Measurements from ENCODE around the gene SLC9A9.
"Not testable (repeated sequence)": the region's sequence is repeated elsewhere in the genome, so short reads cannot be mapped to it uniquely, and the experiment has no call there.

Gene SLC9A9

DNA sequence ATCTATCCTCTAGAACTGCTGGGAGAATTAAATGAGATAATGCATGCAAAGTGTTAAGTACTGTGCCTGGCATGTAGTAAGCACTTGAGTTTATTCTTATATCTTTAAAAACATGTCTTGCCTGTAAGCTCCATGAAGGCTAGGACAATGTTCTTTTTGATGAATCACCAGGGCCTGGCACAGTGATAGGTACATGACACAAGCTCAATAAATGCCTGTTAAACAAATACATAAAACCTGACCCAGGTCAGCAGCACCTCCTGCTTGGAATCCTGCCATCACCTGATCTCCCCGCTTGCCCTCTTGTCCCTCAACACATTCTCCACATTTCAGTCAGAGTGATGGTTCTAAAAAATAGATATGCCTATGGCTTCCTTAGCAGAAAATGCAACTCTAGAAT, 541.9 kb downstream of the SLC9A9 start:
- no peak for DNase-seq

DNA sequence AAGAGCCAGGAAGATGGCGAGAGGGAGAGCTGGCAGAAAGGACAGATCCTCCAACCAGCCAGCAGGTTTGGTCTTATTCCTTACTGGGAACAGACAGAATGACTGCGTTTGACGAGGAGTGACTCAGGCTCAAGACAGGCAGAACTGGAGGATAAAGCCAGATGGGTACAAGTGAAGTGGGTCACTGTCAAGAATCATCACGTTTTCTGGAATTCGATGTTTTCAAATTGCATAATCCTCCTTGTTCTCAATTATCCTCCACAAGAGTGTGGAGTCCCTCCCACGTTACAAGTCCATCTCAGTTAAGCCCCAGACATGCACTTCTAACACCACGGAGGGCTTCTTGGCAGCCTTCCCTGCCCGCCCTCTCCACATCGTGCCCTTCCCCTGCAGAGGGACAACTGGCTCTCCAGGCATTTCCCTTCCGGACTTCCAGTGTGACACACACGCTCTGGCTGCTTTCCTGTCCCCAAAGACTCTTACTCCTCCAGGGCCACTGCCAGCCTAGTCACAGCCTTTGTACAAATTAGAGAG, 545.6 kb downstream of the SLC9A9 start:
- DNase-seq, result no peak

DNA sequence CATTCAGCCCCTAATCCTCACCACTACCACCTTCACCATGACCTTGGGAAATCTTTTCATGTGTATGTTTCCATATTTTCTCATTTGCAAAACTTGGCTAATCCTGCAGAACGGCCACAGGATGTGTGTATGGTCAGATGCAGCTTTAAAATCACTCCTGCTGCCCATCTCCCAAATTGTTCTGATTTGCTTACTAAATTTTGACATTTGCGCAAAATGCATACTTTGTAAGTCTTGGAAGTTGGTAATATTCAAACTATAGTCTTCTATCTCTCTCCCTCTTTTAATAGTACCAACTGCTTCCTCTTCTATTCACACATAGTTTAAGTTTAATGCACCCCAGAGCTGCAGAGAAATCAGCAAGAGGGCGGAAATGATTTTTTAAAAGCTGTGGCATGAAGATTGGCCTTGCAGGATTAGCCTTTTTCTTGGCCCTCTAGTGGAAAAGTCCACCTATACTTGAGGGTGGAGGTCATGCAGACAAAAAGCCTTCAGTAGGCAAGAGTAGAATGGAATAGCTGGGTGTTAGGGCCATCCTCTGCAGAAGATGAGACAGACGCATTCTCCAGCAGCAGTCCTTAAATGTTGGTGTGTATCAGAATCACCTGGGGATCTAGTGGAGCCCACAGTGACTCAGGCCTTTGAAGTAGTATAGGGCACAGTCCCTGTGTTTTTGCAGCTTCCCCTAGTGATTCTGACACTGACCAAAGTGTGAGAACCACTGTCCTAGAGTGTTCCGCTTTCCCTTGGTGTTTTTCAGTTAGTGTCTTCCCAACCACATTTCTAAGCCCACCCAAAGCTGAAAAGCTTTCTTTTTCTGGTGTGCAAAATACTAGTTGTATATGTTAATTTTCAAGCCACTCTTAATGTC, 547.0 kb downstream of the SLC9A9 start:
- DNase-seq, result no peak

DNA sequence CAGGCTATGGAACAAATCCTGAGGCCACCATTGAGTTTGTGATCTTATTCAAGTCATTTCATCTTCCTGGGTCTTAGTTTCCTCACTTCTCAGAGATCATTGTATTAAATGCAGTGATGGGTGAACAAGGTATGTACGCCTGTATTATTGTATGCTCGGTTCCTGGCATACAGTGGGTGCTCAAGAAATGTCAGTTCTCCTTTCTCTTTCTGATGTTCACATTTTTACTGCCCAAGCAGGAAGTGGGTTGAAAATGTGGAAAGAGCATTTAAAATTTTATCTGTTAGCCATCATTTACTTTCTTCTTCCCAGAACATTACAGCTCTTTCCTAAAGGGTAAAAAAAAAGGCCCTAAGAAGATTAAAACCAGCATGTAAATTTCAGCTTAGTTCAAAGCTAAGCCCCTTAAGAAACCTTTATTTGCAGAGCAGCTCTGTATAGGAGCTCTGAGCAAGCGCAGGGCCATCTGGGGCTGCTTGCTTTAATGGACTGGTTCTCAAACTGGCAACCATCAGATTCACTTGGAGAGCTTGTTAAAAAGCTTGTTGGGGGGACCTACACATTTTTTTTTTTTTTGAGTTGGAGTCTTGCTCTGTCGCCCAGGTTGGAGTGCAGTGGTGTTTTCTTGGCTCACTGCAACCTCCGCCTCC, 549.3 kb downstream of the SLC9A9 start:
- no peak for DNase-seq

DNA sequence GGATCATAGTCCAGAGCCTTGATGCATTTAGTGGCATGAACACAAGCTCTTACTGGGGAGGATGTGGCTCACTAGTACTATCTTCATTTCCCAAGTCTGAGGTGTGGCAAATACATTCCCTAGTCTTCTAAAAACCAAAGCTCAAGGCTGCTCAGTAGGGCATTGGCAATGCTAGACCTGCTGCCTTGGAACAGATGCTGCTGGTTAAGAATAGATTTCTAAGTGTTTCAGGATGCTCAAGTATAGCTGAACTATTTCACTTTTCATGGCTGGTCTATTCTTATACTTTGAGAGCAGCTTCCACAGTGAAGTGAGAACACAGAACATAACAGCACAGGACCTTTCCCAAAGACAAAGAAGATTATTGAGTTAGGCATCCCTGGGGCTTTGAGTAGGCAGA, 549.9 kb downstream of the SLC9A9 start:
- no peak for DNase-seq

DNA sequence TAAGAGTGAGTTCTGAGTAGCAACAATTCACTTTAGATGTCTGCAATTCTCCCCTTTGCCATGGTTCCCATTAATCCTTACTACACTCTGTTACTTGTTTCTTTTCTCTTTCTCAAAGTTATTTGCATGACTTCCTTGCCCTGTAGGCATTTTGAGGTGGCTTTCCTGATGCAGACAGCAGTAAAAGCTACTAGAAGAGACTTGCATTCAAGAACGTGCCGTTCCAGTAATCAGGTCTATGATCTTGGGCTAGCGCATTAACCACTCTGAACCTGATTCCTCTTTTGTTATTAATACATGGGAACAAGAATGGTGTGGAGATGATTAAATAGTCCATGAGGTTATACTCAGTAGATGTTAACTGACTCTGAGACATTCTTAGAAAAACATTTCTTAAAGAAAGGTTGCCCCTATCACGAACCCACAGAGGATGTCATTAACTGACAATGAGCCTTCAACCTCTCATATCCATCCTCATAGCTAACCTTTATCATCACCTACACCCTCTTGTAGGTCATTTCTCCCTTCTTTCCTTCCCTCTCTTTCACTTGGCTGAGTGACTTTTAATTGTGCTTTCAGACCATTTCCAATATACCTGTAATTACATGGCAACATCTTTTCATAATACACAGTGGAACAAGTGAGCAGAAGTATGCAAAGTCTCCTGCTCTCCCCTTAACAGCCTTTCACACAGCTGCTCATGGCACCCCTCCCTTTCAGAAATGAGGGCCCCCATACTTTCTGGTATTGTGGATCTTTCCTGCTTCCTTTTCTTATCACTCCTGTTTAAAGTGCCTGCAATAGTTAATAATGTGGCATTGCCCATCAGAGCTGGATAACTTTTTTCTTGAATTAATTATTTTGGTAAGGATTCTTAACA, 552.8 kb downstream of the SLC9A9 start:
- no peak for DNase-seq

DNA sequence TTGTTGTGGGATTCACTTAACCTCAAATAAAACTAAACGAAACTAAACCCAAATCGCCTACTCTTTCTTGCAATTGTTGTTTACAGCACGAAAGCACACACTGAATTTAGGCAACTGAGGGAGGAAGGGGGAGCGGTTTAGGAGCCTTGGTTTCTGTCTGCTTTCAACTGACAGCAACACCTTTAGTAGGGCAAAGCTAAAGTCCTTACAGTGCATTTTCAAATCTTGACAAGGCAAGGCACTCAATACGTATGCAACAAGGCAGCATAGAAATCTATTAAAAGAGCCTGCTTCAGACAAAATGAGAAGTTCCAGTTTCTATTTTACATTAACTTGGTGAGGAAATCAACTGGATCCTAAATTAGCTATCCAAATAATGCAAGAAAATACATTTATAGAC, 554.1 kb downstream of the SLC9A9 start:
- DNase-seq, result no peak

DNA sequence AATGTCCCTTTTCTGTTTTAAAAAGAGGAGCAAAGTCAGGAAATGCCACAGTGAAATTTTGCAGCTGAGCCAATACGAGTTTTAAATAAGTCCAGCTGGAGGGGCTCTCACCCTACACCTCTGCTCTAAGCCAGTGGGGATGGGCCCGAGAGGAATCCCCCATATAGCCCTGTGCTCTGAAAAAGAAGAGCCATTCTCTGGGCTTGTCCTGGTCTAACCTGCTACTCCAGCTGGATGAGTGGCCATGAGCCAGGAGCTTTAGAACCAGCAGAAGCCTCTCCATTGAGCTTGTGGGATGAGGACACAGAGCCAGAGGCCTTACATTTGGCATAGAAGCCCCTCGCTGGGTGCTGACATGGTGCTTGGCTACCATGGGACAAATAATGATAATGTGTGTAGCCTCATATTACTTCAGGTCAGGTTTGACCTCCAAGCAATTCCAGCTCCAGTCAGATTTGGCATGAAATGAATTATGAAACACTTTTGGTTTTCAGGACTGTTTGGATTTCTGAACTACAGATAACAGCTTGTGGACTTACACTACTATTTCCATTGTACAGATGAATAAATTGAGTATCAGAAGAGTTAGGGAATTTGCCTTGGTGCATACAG, 556.3 kb downstream of the SLC9A9 start:
- DNase-seq, result no peak

DNA sequence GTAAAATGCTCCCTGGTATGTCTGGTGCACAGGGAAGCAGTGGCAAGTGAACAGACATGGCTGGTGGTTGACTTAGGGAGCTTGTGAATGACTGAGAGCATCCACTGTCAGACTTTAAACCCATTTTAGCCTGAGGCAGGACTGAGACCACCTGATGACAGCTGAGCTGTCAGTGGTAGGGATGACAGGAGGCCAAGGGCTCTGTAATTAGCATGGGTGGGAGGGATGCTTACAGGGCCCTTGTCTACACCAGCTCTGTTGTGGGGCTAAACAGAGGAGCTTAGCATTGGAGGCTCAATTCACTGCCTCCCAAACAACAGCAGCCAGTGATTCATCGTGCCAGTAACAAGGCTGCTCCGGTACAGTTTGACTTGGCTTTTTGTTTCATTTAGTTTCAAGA, 559.3 kb downstream of the SLC9A9 start:
- no peak for DNase-seq

DNA sequence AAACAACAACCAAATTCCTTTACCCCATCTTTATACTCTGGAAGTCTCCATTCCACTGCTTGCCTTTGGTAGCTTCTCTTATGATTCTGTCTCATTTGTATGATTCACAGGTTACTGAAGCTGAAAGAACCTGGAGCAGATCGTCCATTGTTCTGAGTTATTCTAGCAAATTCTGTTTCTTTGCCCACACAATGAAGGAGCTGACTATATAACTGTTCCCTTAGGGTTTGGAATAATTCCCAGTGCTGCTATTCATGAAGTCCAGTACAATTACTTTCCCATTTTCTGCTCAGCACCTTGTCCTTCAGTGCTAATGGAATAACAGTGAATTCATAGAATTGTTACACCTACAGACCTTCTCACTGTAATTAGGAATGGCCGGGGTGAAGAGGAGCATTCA, 560.9 kb downstream of the SLC9A9 start:
- DNase-seq, result no peak

DNA sequence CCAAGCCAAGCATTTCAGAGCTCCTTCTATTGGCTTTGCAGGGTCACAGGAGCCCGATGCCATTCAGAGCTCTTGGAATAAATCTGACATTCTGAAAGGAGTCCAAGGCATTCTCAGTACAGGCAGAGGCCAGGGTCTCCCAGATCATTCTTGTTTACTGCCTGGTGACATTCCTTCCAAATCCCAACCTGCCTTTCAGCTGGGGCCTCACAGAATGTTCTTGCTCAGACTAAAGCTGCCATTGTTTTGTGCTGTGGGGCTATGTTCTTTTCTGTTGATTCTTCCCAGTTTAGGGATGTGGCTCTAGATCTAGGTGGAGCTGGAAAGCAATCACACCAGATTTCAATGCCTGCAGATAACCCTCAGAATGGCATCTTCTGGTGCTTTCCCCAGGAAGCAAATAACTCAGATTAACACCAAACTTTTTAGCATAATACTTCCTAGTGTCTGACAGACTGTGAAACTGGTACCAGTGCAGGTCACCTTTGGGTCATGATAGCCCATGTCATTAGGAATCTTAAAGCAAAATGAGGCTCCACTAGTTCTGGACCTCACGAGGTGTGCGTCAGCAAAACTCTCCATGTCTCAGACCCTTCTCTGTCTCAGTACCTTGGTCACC, 561.8 kb downstream of the SLC9A9 start:
- no peak for DNase-seq

DNA sequence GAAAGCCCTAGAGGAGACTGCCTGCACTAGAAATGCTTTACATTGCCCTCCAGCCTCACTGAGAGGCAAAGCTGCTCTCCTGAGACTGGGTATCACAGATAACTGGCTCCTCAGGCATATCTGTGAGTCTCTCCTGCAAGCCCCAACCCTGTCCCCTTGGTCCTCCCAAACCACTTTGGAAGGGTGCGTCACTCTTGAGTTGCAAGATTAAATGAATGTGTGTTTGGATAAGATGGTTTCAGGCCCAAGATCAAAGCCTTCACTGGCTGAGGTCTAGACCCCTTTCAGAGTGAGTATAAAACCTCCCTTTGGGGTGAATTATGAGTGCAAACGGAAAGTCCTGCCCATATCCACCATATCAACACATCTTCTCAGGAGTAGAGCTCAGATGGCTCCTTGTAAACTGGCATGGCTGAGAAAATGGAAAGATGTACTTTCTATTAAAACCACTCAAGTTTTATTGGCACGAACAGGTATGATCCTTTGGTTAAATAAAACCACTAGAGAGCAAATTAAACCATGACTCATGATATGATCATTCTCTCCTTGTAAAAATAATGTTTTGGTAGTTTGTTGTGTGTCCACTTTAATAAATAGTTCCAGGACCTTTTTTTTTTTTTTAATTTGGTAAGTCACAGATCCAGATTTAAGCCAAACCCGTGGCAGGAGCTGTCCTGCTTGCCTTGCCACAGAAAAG, 564.7 kb downstream of the SLC9A9 start:
- DNase-seq, result peak in 1 of 2 donors; percentile 2

DNA sequence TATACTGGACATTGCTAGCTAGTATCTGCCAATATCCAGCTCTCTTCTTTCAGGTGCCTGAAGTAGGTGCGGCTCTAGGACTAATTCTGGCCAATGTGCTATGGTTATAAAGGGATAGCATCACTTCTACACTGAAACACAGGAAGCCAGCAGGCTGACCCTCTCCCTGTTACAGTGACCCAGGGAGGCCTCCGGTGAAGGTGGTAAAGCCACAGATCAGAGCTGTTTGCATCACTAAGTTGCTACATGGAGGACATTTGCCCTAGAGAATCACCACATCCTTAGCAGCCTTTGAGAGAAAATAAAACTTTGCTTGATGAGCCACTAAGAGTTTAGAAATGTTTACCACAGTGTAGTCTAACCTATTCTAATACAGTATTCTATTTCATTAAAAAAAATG, 567.3 kb downstream of the SLC9A9 start:
- DNase-seq, result no peak

DNA sequence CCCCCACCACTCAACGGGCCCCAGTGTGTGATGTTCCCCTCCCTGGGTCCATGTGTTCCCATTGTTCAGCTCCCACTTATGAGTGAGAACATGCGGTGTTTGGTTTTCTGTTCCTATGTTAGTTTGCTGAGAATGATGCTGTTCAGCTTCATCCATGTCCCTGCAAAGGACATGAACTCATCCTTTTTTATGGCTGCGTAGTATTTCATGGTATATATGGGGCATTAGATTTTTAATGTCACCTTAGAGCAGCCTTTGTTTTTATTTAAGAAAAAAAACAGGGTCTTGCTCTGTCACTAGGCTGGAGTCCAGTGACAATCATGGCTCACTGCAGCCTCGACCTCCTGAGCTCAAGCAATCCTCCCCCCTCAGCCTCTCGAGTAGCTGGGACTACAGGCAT, 568.7 kb downstream of the SLC9A9 start:
- DNase-seq, result not testable (repeated sequence)

DNA sequence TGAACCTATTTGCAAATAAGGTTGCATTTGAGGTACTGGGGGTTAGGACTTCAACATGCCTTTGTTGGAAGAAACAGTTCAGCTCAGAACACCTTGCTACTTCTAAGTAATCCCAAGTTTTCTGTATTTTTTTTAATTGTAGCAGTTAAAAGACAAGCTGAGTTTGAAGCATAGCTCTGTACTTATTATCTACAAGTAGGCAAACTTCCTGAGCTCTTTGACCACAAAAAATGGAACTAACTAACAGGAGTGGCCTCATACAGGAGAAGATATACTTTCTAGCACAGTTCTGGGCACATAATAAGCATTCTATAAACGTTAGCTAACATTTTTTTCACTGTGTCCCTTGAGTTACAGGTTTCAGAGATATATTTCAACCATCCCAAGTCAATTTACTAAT, 569.5 kb downstream of the SLC9A9 start:
- no peak for DNase-seq

DNA sequence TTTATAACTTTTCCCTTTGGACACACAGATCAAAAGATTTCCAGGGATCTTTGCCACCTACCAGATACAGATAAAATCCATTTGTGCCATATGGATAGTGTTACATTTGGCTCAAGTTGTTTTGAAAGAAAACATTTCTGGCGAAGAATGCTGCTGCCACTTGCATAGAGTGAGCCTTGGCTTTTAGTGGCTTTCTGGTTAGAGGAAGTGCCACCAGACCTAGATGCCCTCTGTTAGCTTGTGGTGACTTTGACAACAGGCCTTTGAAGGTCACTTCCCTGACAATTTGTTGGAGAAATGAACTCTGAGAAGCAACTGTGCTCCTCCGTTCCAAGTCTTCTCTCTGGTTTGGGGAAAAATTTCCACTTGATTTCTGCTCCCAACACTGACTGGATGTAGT, 570.7 kb downstream of the SLC9A9 start:
- DNase-seq, result no peak

DNA sequence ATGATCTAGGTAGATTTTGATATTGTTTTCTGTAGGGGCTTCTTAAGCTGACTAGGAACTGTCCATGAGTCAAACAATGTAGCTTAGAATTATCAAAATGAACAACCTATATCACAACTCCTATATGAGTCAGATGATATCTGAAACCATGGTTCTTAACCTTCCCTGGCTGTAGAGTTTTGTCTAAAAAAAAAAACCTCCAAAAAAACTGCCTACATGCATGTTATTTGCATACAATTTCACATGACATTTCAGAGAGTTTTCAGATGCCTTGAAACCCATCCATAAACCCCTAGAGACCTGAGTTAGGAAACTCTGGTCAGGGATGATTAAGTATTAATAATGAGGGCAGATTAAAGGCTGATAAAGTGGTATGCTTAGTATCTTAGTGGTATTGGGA, 571.7 kb downstream of the SLC9A9 start:
- no peak for DNase-seq

DNA sequence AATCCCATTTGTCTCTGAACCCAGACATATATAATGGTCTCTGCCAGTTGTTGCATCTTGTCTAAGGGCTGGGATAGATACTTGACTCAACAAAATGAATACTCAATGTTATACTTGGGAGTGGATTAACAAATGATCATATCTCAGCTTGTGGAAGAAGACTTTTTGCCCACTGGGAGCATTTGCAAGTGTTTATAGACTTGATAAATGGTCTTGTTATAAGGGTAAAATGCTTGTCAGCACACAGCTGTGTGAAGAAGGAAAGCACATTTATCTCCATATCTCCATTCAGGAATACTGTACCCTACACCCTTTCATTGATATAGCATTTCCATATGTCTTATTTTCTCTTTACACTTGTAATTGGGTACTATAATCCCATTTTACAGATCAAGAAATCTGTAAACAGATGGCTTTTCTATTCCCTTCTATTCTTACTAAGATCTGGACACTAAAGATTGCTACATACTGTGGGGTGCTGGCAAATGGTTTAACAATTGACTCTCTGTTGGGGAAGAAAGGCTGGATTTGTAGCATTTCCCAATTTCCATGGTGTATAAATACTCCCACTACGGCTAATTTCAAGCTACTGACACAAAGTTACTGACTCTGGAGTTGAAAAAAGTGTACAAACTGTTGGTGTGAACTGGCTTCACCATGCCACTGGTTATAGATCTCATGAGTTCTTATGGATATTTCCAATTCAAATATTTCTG, 574.1 kb downstream of the SLC9A9 start:
- DNase-seq, result no peak

DNA sequence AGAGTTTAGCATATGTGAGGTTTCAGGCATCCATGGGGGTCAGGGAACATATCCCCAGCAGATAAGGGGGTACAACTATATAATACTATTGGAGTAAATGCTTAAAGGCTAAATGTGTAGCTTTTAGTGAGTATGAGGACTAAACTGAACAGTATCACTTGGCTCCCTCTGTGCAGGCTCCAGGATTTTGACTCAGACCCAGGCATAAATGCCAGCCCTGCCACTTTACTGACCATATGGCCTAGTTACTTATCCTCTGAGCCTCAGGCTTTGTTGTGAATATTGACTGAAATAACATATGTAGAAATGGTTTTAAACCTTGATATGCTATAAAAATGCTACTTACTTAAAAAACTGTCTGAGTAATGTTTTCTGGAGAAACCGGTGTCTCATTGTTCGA, 577.1 kb downstream of the SLC9A9 start:
- no peak for DNase-seq

DNA sequence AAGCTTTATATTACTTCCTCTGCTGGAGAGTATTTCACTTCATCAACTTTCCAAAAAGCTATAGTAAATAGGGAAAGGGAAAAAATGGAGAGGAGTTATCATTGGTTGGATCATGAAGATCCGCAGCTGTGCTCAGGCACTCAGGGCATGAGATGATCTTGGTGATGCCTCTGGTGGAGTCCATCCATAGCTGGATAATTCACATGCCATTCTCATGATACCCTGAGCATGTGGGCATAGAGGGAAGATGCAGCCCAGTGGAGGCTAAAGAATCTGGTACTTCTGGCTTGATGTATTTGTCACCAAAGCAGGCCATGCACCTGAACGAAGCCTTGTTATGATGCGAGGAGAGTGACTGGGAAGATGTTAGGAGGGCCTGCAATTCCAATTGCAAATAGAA, 578.5 kb downstream of the SLC9A9 start:
- DNase-seq, result no peak

DNA sequence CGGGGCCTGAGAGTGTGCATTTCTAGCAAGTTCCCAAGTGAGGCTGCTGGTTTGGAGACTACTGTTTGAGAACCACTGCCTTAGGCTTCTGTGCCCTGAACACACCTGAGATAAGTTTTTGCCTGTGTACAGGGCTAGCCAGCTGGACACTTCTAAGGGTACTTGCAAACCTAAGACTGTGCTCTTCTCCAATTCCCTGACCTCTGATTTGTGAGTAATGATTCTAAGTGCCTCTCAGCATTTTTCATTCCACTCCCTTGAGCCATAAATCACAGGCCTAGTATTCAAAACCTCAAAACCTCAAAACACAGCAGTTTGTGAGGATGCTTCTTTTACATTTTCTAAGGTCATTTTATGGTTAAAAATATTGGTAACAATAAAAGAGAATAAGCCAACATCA, 580.3 kb downstream of the SLC9A9 start:
- DNase-seq, result no peak
